Neural cell (in vitro differentiated cells): ENCODE measurements around the gene C11orf86. TPM values are rescaled to one million over a fixed set of nuclear protein-coding genes. Genes with fewer than 3 reads are reported as not detected.

Source experiments
- H2AFZ ChIP-seq: fragments of 200-600, 300-800 bp; sonication (generic), shearing (Covaris generic); 2 replicates; pipeline ENCODE4 v1.6.0; 2014; ENCODE audit warnings: low read depth, mild to moderate bottlenecking, antibody characterized with exemption, low read length, moderate library complexity
- H3F3A ChIP-seq: fragments of 200-600 bp; shearing (Covaris generic); 2 replicates; pipeline ENCODE4 v1.6.1; 2016; ENCODE audit warnings: mild to moderate bottlenecking, moderate library complexity, mixed read lengths, antibody characterized with exemption, low read length; ENCODE audit not compliant: insufficient read depth, poor library complexity, severe bottlenecking
- H3K27ac ChIP-seq: fragments of 200-600, 300-800 bp; sonication (generic), shearing (Covaris generic); 2 replicates; pipeline ENCODE4 v1.5.1; 2014; ENCODE audit warnings: mild to moderate bottlenecking, low read length, moderate library complexity
- H3K27me3 ChIP-seq: fragments of 300-800, 200-600 bp; sonication (generic), shearing (Covaris generic); 2 replicates; pipeline ENCODE4 v1.6.0; 2014; ENCODE audit warnings: mild to moderate bottlenecking, low read depth, low read length, moderate library complexity; ENCODE audit not compliant: insufficient read depth
- H3K36me3 ChIP-seq: fragments of 300-800, 200-600 bp; sonication (generic), shearing (Covaris generic); 2 replicates; pipeline ENCODE4 v1.5.1; 2014; ENCODE audit warnings: mild to moderate bottlenecking, antibody characterized with exemption, low read length, moderate library complexity; ENCODE audit not compliant: insufficient read depth
- H3K4me2 ChIP-seq: fragments of 300-800, 200-600 bp; sonication (generic), shearing (Covaris generic); 2 replicates; pipeline ENCODE4 v1.6.0; 2014; ENCODE audit warnings: mild to moderate bottlenecking, low read length
- H3K4me3 ChIP-seq: fragments of 300-800, 200-600 bp; sonication (generic), shearing (Covaris generic); 2 replicates; pipeline ENCODE4 v1.5.1; 2014; ENCODE audit warnings: mild to moderate bottlenecking, low read length, moderate library complexity
- H3K79me2 ChIP-seq: fragments of 200-600 bp; shearing (Covaris generic); replicated peaks from 2 replicates; pipeline ENCODE4 v1.6.0; 2014; ENCODE audit warnings: mild to moderate bottlenecking, low read length, moderate library complexity; ENCODE audit not compliant: insufficient read depth
- H3K9ac ChIP-seq: fragments of 300-800, 200-600 bp; sonication (generic), shearing (Covaris generic); 2 replicates; pipeline ENCODE4 v1.6.1; 2016; ENCODE audit warnings: mild to moderate bottlenecking, low read length, mixed read lengths
- H3K9me2 ChIP-seq: fragments of 200-600 bp; shearing (Covaris generic); 2 replicates; pipeline ENCODE4 v1.6.1; 2016; ENCODE audit warnings: mild to moderate bottlenecking, low read length, mixed read lengths; ENCODE audit not compliant: insufficient read depth
- H3K9me3 ChIP-seq: fragments of 200-600, 300-800 bp; sonication (generic), shearing (Covaris generic); 2 replicates; pipeline ENCODE4 v1.6.1; 2016; ENCODE audit warnings: mild to moderate bottlenecking, mixed run types, low read length, moderate library complexity, mixed read lengths
- H4K20me1 ChIP-seq: fragments of 200-600 bp; shearing (Covaris generic); 2 replicates; pipeline ENCODE4 v1.6.1; 2016; ENCODE audit warnings: mild to moderate bottlenecking, mixed run types; ENCODE audit not compliant: insufficient read depth
- CTCF ChIP-seq: fragments of 450-650 bp; IDR thresholded peaks from 2 replicates; pipeline ENCODE4 v1.5.1; 2014; ENCODE audit warnings: antibody characterized with exemption, mild to moderate bottlenecking, moderate library complexity; ENCODE audit not compliant: poor library complexity, severe bottlenecking
- EP300 ChIP-seq: fragments of 450-650 bp; conservative IDR thresholded peaks from 2 replicates; pipeline ENCODE4 v1.6.1; 2014; ENCODE audit warnings: antibody characterized with exemption, mild to moderate bottlenecking, moderate library complexity; ENCODE audit not compliant: poor library complexity, severe bottlenecking
- EZH2 ChIP-seq: fragments of 200-600, 300-800 bp; shearing (Covaris generic), sonication (generic); IDR thresholded peaks from 2 replicates; pipeline ENCODE4 v1.6.1; 2014; ENCODE audit warnings: antibody characterized with exemption, low read length, borderline replicate concordance, mild to moderate bottlenecking; ENCODE audit not compliant: insufficient read depth, poor library complexity, severe bottlenecking
- MXI1 ChIP-seq: fragments of 450-650 bp; conservative IDR thresholded peaks from 2 replicates; pipeline ENCODE4 v1.6.1; 2014; ENCODE audit warnings: antibody characterized with exemption, mild to moderate bottlenecking; ENCODE audit not compliant: poor library complexity, severe bottlenecking
- POLR2AphosphoS5 ChIP-seq: IDR thresholded peaks from 2 replicates; pipeline ENCODE4 v1.6.1; 2012
- RAD21 ChIP-seq: fragments of 450-650 bp; conservative IDR thresholded peaks from 2 replicates; pipeline ENCODE4 v1.6.1; 2014; ENCODE audit warnings: antibody characterized with exemption, mild to moderate bottlenecking, moderate library complexity
- SMC3 ChIP-seq: fragments of 450-650 bp; conservative IDR thresholded peaks from 2 replicates; pipeline ENCODE4 v1.6.1; 2014; ENCODE audit warnings: antibody characterized with exemption, mild to moderate bottlenecking, moderate library complexity; ENCODE audit not compliant: poor library complexity
- TAF1 ChIP-seq: IDR thresholded peaks from 2 replicates; pipeline ENCODE4 v1.6.1; 2012; ENCODE audit warnings: low read depth
- polyA plus RNA-seq: library from polyadenylated mRNA; depleted of rRNA; stranded (reverse); fragments of >200 nt; gene quantifications from 2 replicates; pipeline ENCODE4 v1.2.3, GENCODE V29; 2014
- TF ChIP-seq, protein P1 (sequence below): IDR thresholded peaks from 2 replicates; pipeline ENCODE4 v1.6.1; 2012; ENCODE audit warnings: borderline replicate concordance

The C11orf86 gene
- polyA plus RNA-seq, 1 donor from 2014 or later = not detected

- Histone ChIP-seq H3K4me2 (no peak overlapping the region), H4K20me1 (no peaks in the 10 kb centered on the region), H3K9me2 (no peaks in the 10 kb centered on the region), H3K9me3 (no peaks in the 10 kb centered on the region), H3F3A (no peaks in the 10 kb centered on the region), H3K36me3 (no peaks in the 10 kb centered on the region), H3K9ac (no peak overlapping the region), H3K79me2 (no peaks in the 10 kb centered on the region), H3K27ac (no peak overlapping the region), H2AFZ (no peak overlapping the region), H3K4me3 (no peak overlapping the region), H3K27me3 (no peaks in the 10 kb centered on the region)
- TF ChIP-seq SMC3 (no peak), CTCF (no peak), TAF1 (no peak), MXI1 (no peak), POLR2AphosphoS5 (no peak), EP300 (no peak), RAD21 (no peak), EZH2 (no peak)
- TF ChIP-seq, protein P1, sequence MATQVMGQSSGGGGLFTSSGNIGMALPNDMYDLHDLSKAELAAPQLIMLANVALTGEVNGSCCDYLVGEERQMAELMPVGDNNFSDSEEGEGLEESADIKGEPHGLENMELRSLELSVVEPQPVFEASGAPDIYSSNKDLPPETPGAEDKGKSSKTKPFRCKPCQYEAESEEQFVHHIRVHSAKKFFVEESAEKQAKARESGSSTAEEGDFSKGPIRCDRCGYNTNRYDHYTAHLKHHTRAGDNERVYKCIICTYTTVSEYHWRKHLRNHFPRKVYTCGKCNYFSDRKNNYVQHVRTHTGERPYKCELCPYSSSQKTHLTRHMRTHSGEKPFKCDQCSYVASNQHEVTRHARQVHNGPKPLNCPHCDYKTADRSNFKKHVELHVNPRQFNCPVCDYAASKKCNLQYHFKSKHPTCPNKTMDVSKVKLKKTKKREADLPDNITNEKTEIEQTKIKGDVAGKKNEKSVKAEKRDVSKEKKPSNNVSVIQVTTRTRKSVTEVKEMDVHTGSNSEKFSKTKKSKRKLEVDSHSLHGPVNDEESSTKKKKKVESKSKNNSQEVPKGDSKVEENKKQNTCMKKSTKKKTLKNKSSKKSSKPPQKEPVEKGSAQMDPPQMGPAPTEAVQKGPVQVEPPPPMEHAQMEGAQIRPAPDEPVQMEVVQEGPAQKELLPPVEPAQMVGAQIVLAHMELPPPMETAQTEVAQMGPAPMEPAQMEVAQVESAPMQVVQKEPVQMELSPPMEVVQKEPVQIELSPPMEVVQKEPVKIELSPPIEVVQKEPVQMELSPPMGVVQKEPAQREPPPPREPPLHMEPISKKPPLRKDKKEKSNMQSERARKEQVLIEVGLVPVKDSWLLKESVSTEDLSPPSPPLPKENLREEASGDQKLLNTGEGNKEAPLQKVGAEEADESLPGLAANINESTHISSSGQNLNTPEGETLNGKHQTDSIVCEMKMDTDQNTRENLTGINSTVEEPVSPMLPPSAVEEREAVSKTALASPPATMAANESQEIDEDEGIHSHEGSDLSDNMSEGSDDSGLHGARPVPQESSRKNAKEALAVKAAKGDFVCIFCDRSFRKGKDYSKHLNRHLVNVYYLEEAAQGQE = no peak
These were observed 39.9 kb upstream of the C11orf86 start for GRCh38 chr11:66934950-66935779.

DNA sequence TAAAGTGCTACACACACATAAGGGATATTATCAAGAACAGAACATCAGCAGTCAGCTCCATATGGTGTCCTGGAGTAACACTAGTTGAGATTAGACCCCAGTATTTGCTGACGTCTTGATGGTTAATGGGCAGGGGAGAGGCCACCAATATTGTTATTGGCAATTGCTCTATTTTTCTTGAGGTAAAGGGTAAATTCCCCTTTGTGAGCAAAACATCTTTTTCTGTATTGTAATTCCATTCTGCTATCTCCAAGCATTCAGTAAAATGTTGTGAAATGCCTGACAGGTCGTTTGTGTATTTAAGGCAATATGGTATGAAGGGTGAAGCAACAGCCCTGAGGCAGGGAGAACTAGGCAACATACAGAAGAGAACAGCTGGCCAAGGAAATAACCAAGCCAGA is 38.8 kb upstream of the C11orf86 start:
- Histone ChIP-seq H3F3A (no peaks in the 10 kb centered on the region), H4K20me1 (no peaks in the 10 kb centered on the region), H3K79me2 (no peaks in the 10 kb centered on the region), H3K4me2 (no peak overlapping the region), H3K9me3 (no peaks in the 10 kb centered on the region), H3K27me3 (no peaks in the 10 kb centered on the region), H3K9me2 (no peaks in the 10 kb centered on the region), H2AFZ (no peak overlapping the region), H3K4me3 (no peak overlapping the region), H3K27ac (no peak overlapping the region), H3K36me3 (no peaks in the 10 kb centered on the region), H3K9ac (no peak overlapping the region)
- no peak for TF ChIP-seq EZH2
- TF ChIP-seq SMC3 = no peak
- TF ChIP-seq POLR2AphosphoS5 = no peak
- no peak for TF ChIP-seq MXI1
- no peak for TF ChIP-seq TAF1
- TF ChIP-seq, protein P1 = no peak
- TF ChIP-seq EP300 = no peak
- TF ChIP-seq RAD21 = no peak
- TF ChIP-seq CTCF = no peak
